HepG2 (cell line): ENCODE results near the gene NOXRED1. TPM values are rescaled to one million over a fixed set of nuclear protein-coding genes. Genes with fewer than 3 reads are reported as not detected.

ENCODE experiments used
- ATAC-seq: fragments of 200-7000 bp; cut with Tn5 transposase; 3 replicates; pipeline ENCODE4 v1.9.1; 2020; ENCODE audit warnings: mild to moderate bottlenecking, moderate library complexity
- BruUV-seq: library from RNA; stranded (reverse); fragments of 400-500 nt; replicated peaks from 2 replicates; lab custom pipeline; 2021; lab: Mats Ljungman, UMichigan
- CTCF ChIA-PET: fragments of 300-600 bp; formaldehyde crosslinking; extraction: SDS; loops from one replicate; lab custom pipeline; 2021; ENCODE audit warnings: low total read pairs, inconsistent platforms, low intra/inter-chr PET ratio; lab: Yijun Ruan, JAX
- POLR2A ChIA-PET: fragments of 350-600 bp; sonication (Branson Sonifier 250); formaldehyde crosslinking; loops from one replicate; lab custom pipeline; 2020; ENCODE audit warnings: antibody characterized with exemption, inconsistent platforms; lab: Yijun Ruan, JAX
- DNase-seq: peaks from one replicate; pipeline ENCODE4 v3.0.0-alpha.2; 2015; ENCODE audit warnings: low spot score
- FAIRE-seq: peaks from 3 replicates; lab custom pipeline; 2011; peaks lifted over from hg19 to GRCh38; lab: Jason Lieb, UNC
- H2AFZ ChIP-seq: one replicate; pipeline ENCODE4 v1.6.1; 2011; ENCODE audit warnings: low read length, inconsistent platforms
- H3K27ac ChIP-seq: fragments of 300-600 bp; 3 replicates; pipeline ENCODE4 v1.8.0; 2011; ENCODE audit warnings: mixed run types, mild to moderate bottlenecking, mixed read lengths, low read length, inconsistent platforms; ENCODE audit not compliant: insufficient read depth; ENCODE audit errors: extremely low read length
- H3K27me3 ChIP-seq, 2 experiments: fragments of 200-600 bp in 1 of 2; 2 replicates in 1 of 2; 3 replicates in 1 of 2; pipeline versions ENCODE4 v1.6.0 to v1.8.0; 2011; ENCODE audit warnings: low read length in 2 of 2, mild to moderate bottlenecking in 2 of 2, moderate library complexity in 2 of 2, inconsistent platforms in 1 of 2; ENCODE audit not compliant: insufficient read depth in 2 of 2, control insufficient read depth in 1 of 2
- H3K36me3 ChIP-seq, 2 experiments: fragments of 200-600 bp in 1 of 2; replicated peaks in 1 of 2; 2 replicates in 1 of 2; 3 replicates in 1 of 2; pipeline versions ENCODE4 v1.5.1 to v1.8.0; 2011; ENCODE audit warnings: low read length in 2 of 2, inconsistent platforms in 1 of 2; ENCODE audit not compliant: insufficient read depth in 2 of 2, control insufficient read depth in 1 of 2
- H3K4me1 ChIP-seq: 2 replicates; pipeline ENCODE4 v1.5.1; 2012; ENCODE audit warnings: low read length, inconsistent platforms; ENCODE audit not compliant: insufficient read depth
- H3K4me2 ChIP-seq: 2 replicates; pipeline ENCODE4 v1.6.0; 2011; ENCODE audit warnings: low read depth, low read length, inconsistent platforms
- H3K4me3 ChIP-seq, 3 experiments: fragments of 200-600 bp in 1 of 3; sonication (generic), shearing (Covaris generic) in 1 of 3; replicated peaks in 1 of 3; 2 replicates each; pipeline ENCODE4 v1.5.1; 2011 to 2016; ENCODE audit warnings: low read length in 3 of 3, inconsistent platforms in 2 of 3, low read depth in 2 of 3, mild to moderate bottlenecking in 2 of 3, control low read depth in 1 of 3, mixed read lengths in 1 of 3; ENCODE audit not compliant: insufficient read depth in 1 of 3
- H3K79me2 ChIP-seq: one replicate; pipeline ENCODE4 v1.6.1; 2011; ENCODE audit warnings: low read length, inconsistent platforms; ENCODE audit not compliant: insufficient read depth
- H3K9ac ChIP-seq: 2 replicates; pipeline ENCODE4 v1.6.0; 2011; ENCODE audit warnings: mild to moderate bottlenecking, low read depth, low read length, inconsistent platforms; ENCODE audit not compliant: insufficient read depth
- H3K9me3 ChIP-seq: 2 replicates; pipeline ENCODE4 v1.5.1; 2012; ENCODE audit warnings: mild to moderate bottlenecking, low read length
- H4K20me1 ChIP-seq: 2 replicates; pipeline ENCODE4 v1.6.0; 2011; ENCODE audit warnings: inconsistent platforms, mild to moderate bottlenecking, low read length, moderate library complexity; ENCODE audit not compliant: insufficient read depth
- ARID2 ChIP-seq: sonication (generic); formaldehyde crosslinking; IDR thresholded peaks from 2 replicates; pipeline ENCODE4 v1.8.1; 2022; ENCODE audit warnings: mild to moderate bottlenecking, missing genetic modification reagents, borderline replicate concordance
- BORCS8-MEF2B ChIP-seq: sonication (generic); formaldehyde crosslinking; IDR thresholded peaks from 2 replicates; pipeline ENCODE4 v1.8.0; 2022; ENCODE audit warnings: mild to moderate bottlenecking, missing genetic modification reagents
- HDAC2 ChIP-seq: sonication (generic); formaldehyde crosslinking; IDR thresholded peaks from 2 replicates; pipeline ENCODE4 v1.4.0; 2020; ENCODE audit warnings: missing genetic modification reagents
- HIVEP1 ChIP-seq: sonication (generic); formaldehyde crosslinking; IDR thresholded peaks from 2 replicates; pipeline ENCODE4 v1.4.0; 2020; ENCODE audit warnings: mild to moderate bottlenecking, missing genetic modification reagents
- IKZF4 ChIP-seq: sonication (generic); formaldehyde crosslinking; IDR thresholded peaks from 2 replicates; pipeline ENCODE4 v1.5.1; 2020; ENCODE audit warnings: borderline replicate concordance, mild to moderate bottlenecking, low read depth, missing genetic modification reagents; ENCODE audit errors: not compliant biosample characterization
- IKZF5 ChIP-seq: IDR thresholded peaks from 2 replicates; pipeline ENCODE4 v1.6.1; 2018; ENCODE audit warnings: missing genetic modification reagents, mild to moderate bottlenecking, missing compliant biosample characterization
- ZFX ChIP-seq: sonication (generic); formaldehyde crosslinking; IDR thresholded peaks from 2 replicates; pipeline ENCODE4 v1.4.0; 2020; ENCODE audit warnings: mild to moderate bottlenecking, low read depth, missing genetic modification reagents, moderate library complexity
- ZNF10 ChIP-seq: sonication (generic); formaldehyde crosslinking; IDR thresholded peaks from 2 replicates; pipeline ENCODE4 v1.4.0; 2020; ENCODE audit warnings: mild to moderate bottlenecking, low read depth, missing genetic modification reagents, borderline replicate concordance
- ZNF572 ChIP-seq: sonication (generic); formaldehyde crosslinking; IDR thresholded peaks from 2 replicates; pipeline ENCODE4 v1.5.1; 2020; ENCODE audit warnings: mild to moderate bottlenecking, missing genetic modification reagents
- ZSCAN5A ChIP-seq: sonication (generic); formaldehyde crosslinking; IDR thresholded peaks from 2 replicates; pipeline ENCODE4 v1.8.0; 2022; ENCODE audit warnings: mild to moderate bottlenecking, missing genetic modification reagents, borderline replicate concordance
- WGBS: methylation state at CpG from one replicate; pipeline ENCODE4 v1.1.6; 2017; ENCODE audit warnings: low lambda C conversion rate; 5-methylcytosine and 5-hydroxymethylcytosine counted together
- in situ Hi-C: cut with HindIII; loops from 2 replicates; pipeline ENCODE4 v1.10.0; 2017; ENCODE audit warnings: low pct_unique_long_range_greater_than_20kb; ENCODE audit not compliant: extremely low pct_ligation_motif_present
- intact Hi-C: fragments of 100-400 bp; cut with micrococcal nuclease; formaldehyde crosslinking; loops from one replicate; pipeline ENCODE4 v1.10.0; 2022; ENCODE audit not compliant: unreplicated experiment
- polyA plus RNA-seq, 8 experiments: library from polyadenylated mRNA; depleted of rRNA in 3 of 8; stranded (reverse) in 7 of 8; unstranded in 1 of 8; fragments of >200 nt; fragmentation: Illumina TruSeq in 4 of 8; extraction: Trizol in 4 of 8; gene quantifications; 2 replicates each; pipeline versions ENCODE4 v1.2.1 to v1.2.3, GENCODE V29; 2011 to 2016; ENCODE audit warnings: low read depth in 4 of 8, missing spikeins in 1 of 8, mixed read lengths in 1 of 8; ENCODE audit not compliant: insufficient read depth in 1 of 8
- total RNA-seq, 5 experiments: library from RNA; depleted of rRNA; stranded (reverse); fragments of >200 nt; fragmentation: Illumina TruSeq; extraction: Trizol; gene quantifications; 2 replicates each; pipeline ENCODE4 v1.2.3, GENCODE V29; 2016; ENCODE audit warnings: low read depth in 1 of 5
- TF ChIP-seq, protein P1 (sequence below): sonication (generic); formaldehyde crosslinking; conservative IDR thresholded peaks from 2 replicates; pipeline ENCODE4 v1.8.0; 2022; ENCODE audit warnings: mild to moderate bottlenecking, moderate library complexity, missing genetic modification reagents

NOXRED1 gene
- total and polyA plus RNA-seq, 2 of the 13 experiments (the other 11 are each of a cell fraction or from before 2014, with no cell fraction given): 0.24 to 0.41 TPM

DNA sequence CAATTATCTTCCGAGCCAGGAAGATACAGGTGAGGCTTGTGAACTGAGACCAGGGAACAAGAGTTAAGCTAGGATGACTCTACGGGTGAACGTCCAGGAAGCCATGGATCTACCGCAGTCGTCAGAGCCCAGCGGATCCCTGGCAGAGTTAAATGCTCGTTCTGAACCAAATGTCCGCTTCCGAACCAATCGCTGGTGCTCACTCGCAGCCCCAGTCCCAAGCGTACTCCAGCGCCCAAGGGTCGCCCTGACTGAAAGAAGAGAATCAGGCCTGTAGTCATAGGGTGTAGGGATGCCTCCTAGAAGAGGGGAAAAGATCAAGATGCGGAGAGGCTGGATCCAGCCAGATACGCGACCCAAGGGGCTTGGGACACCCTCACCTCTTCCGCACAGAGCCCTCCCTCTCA is 33.8 kb upstream of the NOXRED1 start:
- in situ Hi-C loops: loop anchor here (5.0 kb wide), 1 partner anchor 95 kb away; no protein-coding TSS in a partner anchor
- CTCF ChIA-PET: interaction anchor here (1.5 kb wide), 1 partner anchor 94 kb away, joined by 4 read pairs; no protein-coding TSS in a partner anchor
- Histone ChIP-seq H3K9me3 (no peaks in the 10 kb centered on the region), H3K4me1 (peaks cover 35% of the 10 kb centered on the region), H3K79me2 (peaks cover 48% of the 10 kb centered on the region), H3K4me2 (peak overlapping the region; percentile 73), H3K27ac (peak overlapping the region; percentile 67), H3K27me3 (no peaks in the 10 kb centered on the region; a peak in 1 of 5 replicates), H3K36me3 (peaks cover 16 to 24% of the 10 kb centered on the region in 2 experiments), H3K4me3 (peak overlapping the region; percentile 75 to 98 (median 90)), H2AFZ (peak overlapping the region; percentile 34), H3K9ac (peak overlapping the region; percentile 89), H4K20me1 (peaks cover 8% of the 10 kb centered on the region)
- DNase-seq: no peak
- no peak for FAIRE-seq
- POLR2A ChIA-PET: interaction anchor here (0.6 to 2.7 kb wide), 5 partner anchors 12 to 136 kb away, joined by 3 to 10 read pairs (median 7); partner anchors contain the start of genes GSTZ1, ISM2 and POMT2
- TSS peak; percentile 80 for BruUV-seq
- intact Hi-C loops: loop anchor here (1.0 to 5.0 kb wide), 2 partner anchors 80 to 135 kb away; partner anchors contain the start of genes GSTZ1, POMT2, SAMD15 and TMED8
- WGBS: 0% methylated on average over 12 of the region's 18 CpGs
- ATAC-seq: peak; percentile 49
- TF ChIP-seq IKZF5: peak; percentile 83; the same call in 1 of the 2 replicates
- TF ChIP-seq ZFX: peak; percentile 34; the same call in 1 of the 2 replicates
- 0 out of 2 replicates have a peak, but pooled peaks have one; percentile 5 for TF ChIP-seq HDAC2 (CRISPR knock-in tag)
- peak; percentile 51 for TF ChIP-seq IKZF4 (CRISPR knock-in tag)
- no peak for TF ChIP-seq ZNF10 (CRISPR knock-in tag)
- 0 out of 2 replicates have a peak, but pooled peaks have one; percentile 34 for TF ChIP-seq ARID2
- TF ChIP-seq BORCS8-MEF2B: peak; percentile 86
- TF ChIP-seq ZSCAN5A (CRISPR knock-in tag): 0 out of 2 replicates have a peak, but pooled peaks have one; percentile 21
- TF ChIP-seq, protein P1, sequence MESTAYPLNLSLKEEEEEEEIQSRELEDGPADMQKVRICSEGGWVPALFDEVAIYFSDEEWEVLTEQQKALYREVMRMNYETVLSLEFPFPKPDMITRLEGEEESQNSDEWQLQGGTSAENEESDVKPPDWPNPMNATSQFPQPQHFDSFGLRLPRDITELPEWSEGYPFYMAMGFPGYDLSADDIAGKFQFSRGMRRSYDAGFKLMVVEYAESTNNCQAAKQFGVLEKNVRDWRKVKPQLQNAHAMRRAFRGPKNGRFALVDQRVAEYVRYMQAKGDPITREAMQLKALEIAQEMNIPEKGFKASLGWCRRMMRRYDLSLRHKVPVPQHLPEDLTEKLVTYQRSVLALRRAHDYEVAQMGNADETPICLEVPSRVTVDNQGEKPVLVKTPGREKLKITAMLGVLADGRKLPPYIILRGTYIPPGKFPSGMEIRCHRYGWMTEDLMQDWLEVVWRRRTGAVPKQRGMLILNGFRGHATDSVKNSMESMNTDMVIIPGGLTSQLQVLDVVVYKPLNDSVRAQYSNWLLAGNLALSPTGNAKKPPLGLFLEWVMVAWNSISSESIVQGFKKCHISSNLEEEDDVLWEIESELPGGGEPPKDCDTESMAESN (CRISPR knock-in tag): peak; percentile 51; the same call in 1 of the 2 replicates
- 0 out of 2 replicates have a peak, but pooled peaks have one; percentile 3 for TF ChIP-seq HIVEP1 (CRISPR knock-in tag)
- TF ChIP-seq ZNF572: no peak
